H1 (cell line): ENCODE measurements around the gene DUSP21. TPM values are rescaled to one million over a fixed set of nuclear protein-coding genes. Genes with fewer than 3 reads are reported as not detected.

Experiments
- CTCF ChIA-PET: fragments of 300-600 bp; sonication (Branson Sonifier 250); formaldehyde crosslinking; loops from one replicate; lab custom pipeline; 2021; ENCODE audit not compliant: partially characterized antibody; lab: Charles Lee
- POLR2A ChIA-PET: fragments of 300-600 bp; sonication (Branson Sonifier 250); formaldehyde crosslinking; loops from one replicate; lab custom pipeline; 2021; ENCODE audit warnings: inconsistent platforms; ENCODE audit not compliant: partially characterized antibody; lab: Charles Lee
- DNase-seq, 2 experiments: peaks; one replicate each; pipeline versions ENCODE4 v3.0.0 to v3.0.0-alpha.2; 2010 to 2022; ENCODE audit warnings: low spot score in 2 of 2, low read depth in 1 of 2, mixed read lengths in 1 of 2
- FAIRE-seq: peaks from 2 replicates; lab custom pipeline; 2011; peaks lifted over from hg19 to GRCh38; lab: Jason Lieb, UNC
- H2AFZ ChIP-seq: 2 replicates; pipeline ENCODE4 v1.8.1; 2012; ENCODE audit warnings: low read length, inconsistent platforms
- H2AK5ac ChIP-seq: 2 replicates; pipeline ENCODE4 v1.6.1; 2013; ENCODE audit warnings: low read depth, low read length
- H2BK120ac ChIP-seq: replicated peaks from 2 replicates; pipeline ENCODE3; 2013; ENCODE audit warnings: low read depth, low read length, inconsistent platforms
- H2BK12ac ChIP-seq: 2 replicates; pipeline ENCODE4 v1.6.1; 2013; ENCODE audit warnings: low read depth, low read length
- H2BK15ac ChIP-seq: 2 replicates; pipeline ENCODE4 v1.6.1; 2013; ENCODE audit warnings: low read length
- H2BK20ac ChIP-seq: 2 replicates; pipeline ENCODE4 v1.6.1; 2013; ENCODE audit warnings: low read length
- H2BK5ac ChIP-seq: 2 replicates; pipeline ENCODE4 v1.6.1; 2013; ENCODE audit warnings: low read depth, low read length
- H3K14ac ChIP-seq: 2 replicates; pipeline ENCODE4 v1.6.1; 2013; ENCODE audit warnings: inconsistent platforms; ENCODE audit not compliant: insufficient read length
- H3K18ac ChIP-seq: 2 replicates; pipeline ENCODE4 v1.6.1; 2013; ENCODE audit warnings: low read length; ENCODE audit errors: extremely low read depth
- H3K23ac ChIP-seq: 2 replicates; pipeline ENCODE4 v1.6.1; 2013; ENCODE audit warnings: inconsistent platforms; ENCODE audit not compliant: insufficient read length
- H3K23me2 ChIP-seq: 2 replicates; pipeline ENCODE4 v1.6.1; 2013; ENCODE audit warnings: low read depth, low read length
- H3K27ac ChIP-seq: 2 replicates; pipeline ENCODE4 v1.6.1; 2011; ENCODE audit warnings: low read depth, low read length, inconsistent platforms
- H3K27me3 ChIP-seq, 4 experiments: replicated peaks in 1 of 4; 1 replicate in 1 of 4; 2 replicates in 3 of 4; pipeline versions ENCODE4 v1.6.1 to v1.8.1; 2011 to 2013; ENCODE audit warnings: low read length in 3 of 4, mild to moderate bottlenecking in 3 of 4, inconsistent platforms in 2 of 4, mixed read lengths in 2 of 4, moderate library complexity in 1 of 4; ENCODE audit not compliant: control insufficient read depth in 3 of 4, insufficient read depth in 3 of 4; ENCODE audit errors: extremely low read depth in 1 of 4
- H3K36me3 ChIP-seq, 4 experiments: 2 replicates each; pipeline versions ENCODE4 v1.6.1 to v1.8.1; 2011 to 2013; ENCODE audit warnings: mild to moderate bottlenecking in 4 of 4, low read length in 3 of 4, moderate library complexity in 2 of 4, control low read depth in 1 of 4, inconsistent platforms in 1 of 4; ENCODE audit not compliant: insufficient read depth in 4 of 4, control insufficient read depth in 2 of 4
- H3K4ac ChIP-seq: replicated peaks from 2 replicates; pipeline ENCODE3; 2013; ENCODE audit warnings: low read length, low read depth, mixed read lengths, inconsistent platforms; ENCODE audit not compliant: insufficient read length
- H3K4me1 ChIP-seq, 4 experiments: replicated peaks in 1 of 4; 1 replicate in 1 of 4; 2 replicates in 3 of 4; pipeline versions ENCODE4 v1.6.1 to v1.8.1; 2011 to 2013; ENCODE audit warnings: low read length in 3 of 4, inconsistent platforms in 2 of 4, mixed read lengths in 1 of 4; ENCODE audit not compliant: insufficient read depth in 4 of 4, control insufficient read depth in 3 of 4
- H3K4me2 ChIP-seq, 2 experiments: 2 replicates each; pipeline versions ENCODE4 v1.6.1 to v1.8.1; 2011 to 2013; ENCODE audit warnings: low read depth in 2 of 2, low read length in 2 of 2, control low read depth in 1 of 2, inconsistent platforms in 1 of 2, mild to moderate bottlenecking in 1 of 2; ENCODE audit not compliant: insufficient read depth in 1 of 2
- H3K4me3 ChIP-seq, 4 experiments: fragments of 200-600, 300-600 bp in 1 of 4; sonication (generic), shearing (Covaris generic), sonication (Bioruptor Twin) in 1 of 4; 2 replicates each; pipeline versions ENCODE4 v1.5.1 to v1.8.1; 2011 to 2016; ENCODE audit warnings: low read length in 4 of 4, low read depth in 3 of 4, control low read depth in 2 of 4, inconsistent platforms in 2 of 4, mild to moderate bottlenecking in 2 of 4, mixed read lengths in 1 of 4, moderate library complexity in 1 of 4; ENCODE audit not compliant: insufficient read depth in 2 of 4; ENCODE audit errors: extremely low read depth in 1 of 4
- H3K56ac ChIP-seq: replicated peaks from 2 replicates; pipeline ENCODE3; 2013; ENCODE audit warnings: low read depth, mild to moderate bottlenecking, mixed read lengths, low read length, inconsistent platforms; ENCODE audit not compliant: insufficient read length
- H3K79me1 ChIP-seq: 2 replicates; pipeline ENCODE4 v1.6.1; 2013; ENCODE audit warnings: low read depth, low read length, control low read depth
- H3K79me2 ChIP-seq, 2 experiments: 2 replicates each; pipeline versions ENCODE4 v1.6.1 to v1.8.1; 2012 to 2013; ENCODE audit warnings: low read length in 2 of 2, mild to moderate bottlenecking in 2 of 2, inconsistent platforms in 1 of 2; ENCODE audit not compliant: insufficient read depth in 2 of 2, control insufficient read depth in 1 of 2
- H3K9ac ChIP-seq, 4 experiments: replicated peaks in 1 of 4; 1 replicate in 1 of 4; 2 replicates in 3 of 4; pipeline versions ENCODE4 v1.6.1 to v1.8.1; 2011 to 2013; ENCODE audit warnings: low read depth in 3 of 4, low read length in 3 of 4, control low read depth in 2 of 4, mild to moderate bottlenecking in 2 of 4, moderate library complexity in 2 of 4, inconsistent platforms in 1 of 4; ENCODE audit errors: extremely low read depth in 1 of 4
- H3K9me3 ChIP-seq, 2 experiments: 2 replicates each; pipeline versions ENCODE4 v1.6.1 to v1.8.1; 2012 to 2013; ENCODE audit warnings: mild to moderate bottlenecking in 2 of 2, moderate library complexity in 2 of 2, control low read depth in 1 of 2, inconsistent platforms in 1 of 2, low read depth in 1 of 2, low read length in 1 of 2, mixed read lengths in 1 of 2; ENCODE audit not compliant: insufficient read depth in 2 of 2
- H4K20me1 ChIP-seq, 2 experiments: replicated peaks in 1 of 2; 2 replicates each; pipeline versions ENCODE3 to v1.8.1; 2011 to 2013; ENCODE audit warnings: inconsistent platforms in 2 of 2, low read length in 2 of 2, mild to moderate bottlenecking in 1 of 2; ENCODE audit not compliant: insufficient read depth in 2 of 2, control insufficient read depth in 1 of 2
- H4K5ac ChIP-seq: 2 replicates; pipeline ENCODE4 v1.6.1; 2013; ENCODE audit warnings: low read length, low read depth, mixed read lengths, inconsistent platforms; ENCODE audit not compliant: insufficient read length
- H4K8ac ChIP-seq: 2 replicates; pipeline ENCODE4 v1.8.0; 2013; ENCODE audit warnings: mild to moderate bottlenecking, moderate library complexity, low read length, inconsistent platforms; ENCODE audit not compliant: insufficient read depth; ENCODE audit errors: extremely low read depth
- H4K91ac ChIP-seq: replicated peaks from 2 replicates; pipeline ENCODE3; 2013; ENCODE audit warnings: low read length, mixed read lengths, inconsistent platforms; ENCODE audit not compliant: insufficient read length
- EGR1 ChIP-seq: IDR thresholded peaks from 2 replicates; pipeline ENCODE4 v1.6.1; 2011; ENCODE audit warnings: low read depth, low read length, borderline replicate concordance
- WGBS, 2 experiments: shearing (Covaris generic) in 1 of 2; methylation state at CpG; one replicate each; pipeline versions ENCODE4 v1.1.6 to v1.1.7; 2013 to 2015; ENCODE audit warnings: low lambda C conversion rate in 2 of 2, mixed read lengths in 2 of 2, inconsistent platforms in 1 of 2, low coverage in 1 of 2, missing lambda C conversion rate in 1 of 2; ENCODE audit not compliant: insufficient replicate concordance in 2 of 2, insufficient coverage in 1 of 2, insufficient read length in 1 of 2; ENCODE audit errors: extremely low coverage in 1 of 2, missing lambda C conversion rate in 1 of 2; 5-methylcytosine and 5-hydroxymethylcytosine counted together
- polyA plus RNA-seq, 7 experiments: library from polyadenylated mRNA; depleted of rRNA in 3 of 7; stranded (reverse) in 5 of 7; unstranded in 2 of 7; fragments of >200 nt in 5 of 7; fragments of 200-250 nt in 2 of 7; gene quantifications; 1 replicate in 5 of 7; 2 replicates in 1 of 7; 4 replicates in 1 of 7; pipeline versions ENCODE4 v1.2.1 to v1.2.3, GENCODE V29; 2011 to 2013; ENCODE audit warnings: missing spikeins in 2 of 7, mixed read lengths in 2 of 7
- total RNA-seq: library from RNA; stranded (reverse); fragmentation: NEBNext Ultra II Directional; extraction: Animal tissue kit (Norgen Biotek cat#: 25700); gene quantifications from 2 replicates; pipeline ENCODE4 v1.2.1, GENCODE V29; 2021

DUSP21 gene
- total and polyA plus RNA-seq, 2 of the 8 experiments (the other 6 are each of a cell fraction or from before 2014, with no cell fraction given): not detected

DNA sequence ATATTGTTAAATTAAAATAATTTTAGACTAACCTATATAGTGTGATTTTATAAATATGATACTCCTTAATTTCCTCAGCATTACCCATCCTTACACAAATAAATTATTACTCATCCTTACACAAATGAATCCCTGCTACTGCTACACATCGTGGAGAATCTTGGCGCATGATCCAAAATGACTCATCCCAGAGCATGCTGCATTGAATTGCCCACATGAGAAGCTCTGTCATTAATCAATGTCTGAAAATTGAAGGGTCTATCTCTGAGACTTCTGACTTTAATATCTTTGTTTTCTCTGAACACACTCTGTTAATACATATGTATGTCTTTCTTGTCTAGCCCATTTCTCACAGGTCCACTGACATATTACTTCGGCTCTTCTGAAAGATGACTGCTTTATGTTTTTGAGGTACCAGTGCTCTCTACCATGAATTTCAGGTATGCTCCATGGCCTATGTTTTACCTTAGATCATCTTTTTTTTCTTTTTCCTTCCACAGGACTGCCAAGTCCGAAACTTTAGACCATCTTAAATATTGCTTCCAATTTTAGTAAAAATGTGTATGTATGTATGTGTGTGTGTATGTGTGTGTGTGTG lies 15.7 kb upstream of the DUSP21 start:
- Histone ChIP-seq H3K27me3 (no peaks in the 10 kb centered on the region), H3K9me3 (no peaks in the 10 kb centered on the region), H3K27ac (no peak overlapping the region), H3K56ac (no peak overlapping the region), H2AK5ac (no peak overlapping the region)
- 97% methylated on average over 4 of the region's 4 CpGs; no CpG with 5 or more reads in 1 of the 2 experiments for WGBS, 2 experiments
- CTCF ChIA-PET: no interaction called here
- TF ChIP-seq EGR1: no peak
- TF ChIP-seq, all 59 proteins: peak for 0
- Histone ChIP-seq H3K4me1 (no peaks in the 10 kb centered on the region), H2BK120ac (no peak overlapping the region), H2BK15ac (no peak overlapping the region), H4K91ac (no peak overlapping the region), H4K5ac (no peak overlapping the region), H4K8ac (no peak overlapping the region), H3K4me3 (no peak overlapping the region), H2AFZ (no peak overlapping the region), H2BK20ac (no peak overlapping the region), H4K20me1 (no peaks in the 10 kb centered on the region), H3K18ac (no peak overlapping the region), H3K79me2 (no peaks in the 10 kb centered on the region), H2BK5ac (no peak overlapping the region), H3K14ac (no peak overlapping the region), H3K36me3 (no peaks in the 10 kb centered on the region), H3K79me1 (no peaks in the 10 kb centered on the region), H3K4me2 (no peak overlapping the region), H3K23ac (no peak overlapping the region), H3K4ac (no peak overlapping the region), H2BK12ac (no peak overlapping the region), H3K23me2 (no peaks in the 10 kb centered on the region), H3K9ac (no peak overlapping the region)
- FAIRE-seq: no peak
- POLR2A ChIA-PET: no interaction called here
- no peak for DNase-seq
